Stimulated activated memory B cell treated with anti-CD40 and anti-IgM and Interleukin-4, amounts not matched to agents 10 μg/mL and 1 μg/mL and 100 μg/mL, for 72 hours (primary cell): ENCODE data around the gene CARD19.

Source experiments
- ATAC-seq: fragments of 150-1000 bp; cut with Tn5 transposase; 2 replicates; pipeline ENCODE4 v1.10.0; 2021
- H3K27ac Mint-ChIP-seq: one replicate; pipeline ENCODE4 v1.8.0; 2022; ENCODE audit warnings: mild to moderate bottlenecking, mixed read lengths
- H3K27me3 Mint-ChIP-seq: one replicate; pipeline ENCODE4 v1.8.0; 2022; ENCODE audit warnings: mixed read lengths
- H3K36me3 Mint-ChIP-seq: one replicate; pipeline ENCODE4 v1.8.0; 2022; ENCODE audit warnings: mixed read lengths
- H3K4me1 Mint-ChIP-seq: one replicate; pipeline ENCODE4 v1.8.0; 2022; ENCODE audit warnings: mixed read lengths
- H3K4me3 Mint-ChIP-seq: one replicate; pipeline ENCODE4 v1.8.0; 2022; ENCODE audit warnings: mild to moderate bottlenecking, moderate library complexity, mixed read lengths
- H3K9me3 Mint-ChIP-seq: one replicate; pipeline ENCODE4 v1.8.0; 2022; ENCODE audit warnings: mixed read lengths

The CARD19 gene

DNA sequence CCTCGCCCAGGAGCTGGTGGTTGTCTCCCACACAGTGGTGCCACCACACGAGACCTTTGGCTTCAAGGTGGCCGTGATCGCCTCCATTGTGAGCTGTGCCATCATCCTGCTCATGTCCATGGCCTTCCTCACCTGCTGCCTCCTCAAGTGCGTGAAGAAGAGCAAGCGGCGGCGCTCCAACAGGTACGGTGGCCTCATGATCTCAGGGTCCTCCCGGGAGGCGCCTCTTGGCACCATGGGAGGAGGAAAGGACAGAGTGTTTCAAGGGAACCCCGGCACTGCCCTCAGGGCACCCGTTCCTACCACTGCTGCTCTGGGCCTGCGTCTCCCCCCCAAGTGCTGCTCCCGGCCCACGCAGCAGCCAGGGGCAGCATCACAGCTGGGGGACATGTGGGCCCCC is 18.2 kb upstream of the CARD19 start:
- H3K4me1 Mint-ChIP-seq = peaks cover 7% of the 10 kb centered on the region

DNA sequence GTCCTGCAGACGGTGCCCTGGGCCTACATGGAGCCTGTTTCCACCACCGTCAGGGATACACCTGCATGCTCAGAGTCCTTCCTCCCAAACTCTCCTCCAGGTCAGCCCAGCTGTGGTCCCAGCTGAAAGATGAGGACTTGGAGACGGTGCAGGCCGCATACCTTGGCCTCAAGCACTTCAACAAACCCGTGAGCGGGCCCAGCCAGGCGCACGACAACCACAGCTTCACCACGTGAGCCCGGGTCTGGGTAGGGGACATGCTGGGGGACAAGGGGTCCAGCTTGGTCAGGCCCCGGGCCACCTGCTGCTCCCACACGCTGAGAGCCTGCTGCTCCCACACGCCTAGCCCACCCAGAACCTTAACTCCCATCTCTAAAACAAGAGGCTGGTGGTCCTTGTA is 16.6 kb upstream of the CARD19 start:
- ATAC-seq = no peak
- peaks cover 7% of the 10 kb centered on the region for H3K4me1 Mint-ChIP-seq
- H3K36me3 Mint-ChIP-seq = peaks cover 34% of the 10 kb centered on the region
- H3K9me3 Mint-ChIP-seq = no peaks in the 10 kb centered on the region
- no peak overlapping the region for H3K27ac Mint-ChIP-seq
- H3K4me3 Mint-ChIP-seq = no peak overlapping the region
- no peaks in the 10 kb centered on the region for H3K27me3 Mint-ChIP-seq

More for the DNA sequence above, 18.2 kb upstream of the CARD19 start:
- H3K4me3 Mint-ChIP-seq = no peak overlapping the region
- H3K36me3 Mint-ChIP-seq = peaks cover 27% of the 10 kb centered on the region
- no peaks in the 10 kb centered on the region for H3K27me3 Mint-ChIP-seq
- no peak for ATAC-seq
- no peak overlapping the region for H3K27ac Mint-ChIP-seq
- H3K9me3 Mint-ChIP-seq = no peaks in the 10 kb centered on the region

DNA sequence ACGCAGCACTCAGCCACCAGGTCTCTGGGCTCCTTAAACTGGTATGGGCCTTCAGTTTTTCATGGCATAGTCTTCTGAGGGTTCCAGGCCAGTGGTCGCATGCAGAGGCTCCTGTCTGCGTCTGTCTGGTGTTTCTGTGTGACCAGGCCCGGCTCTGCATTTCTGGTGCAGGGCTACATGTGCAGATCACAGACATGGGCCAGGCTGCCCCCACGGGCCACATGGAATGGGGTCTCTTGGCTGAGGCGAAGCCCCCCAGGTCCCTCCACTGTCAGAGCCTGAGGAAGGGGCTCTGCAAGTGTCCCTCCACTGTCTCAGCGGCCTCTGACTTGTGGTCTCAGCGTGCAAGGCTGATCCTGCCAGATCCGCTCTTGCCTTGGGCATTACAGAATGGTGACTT is 15.6 kb upstream of the CARD19 start:
- ATAC-seq = no peak
- H3K4me3 Mint-ChIP-seq = no peak overlapping the region
- no peak overlapping the region for H3K27ac Mint-ChIP-seq
- H3K4me1 Mint-ChIP-seq = peaks cover under 1% of the 10 kb centered on the region
- peaks cover 37% of the 10 kb centered on the region for H3K36me3 Mint-ChIP-seq
- H3K9me3 Mint-ChIP-seq = no peaks in the 10 kb centered on the region
- H3K27me3 Mint-ChIP-seq = no peaks in the 10 kb centered on the region

- ATAC-seq = no peak
- no peaks in the 10 kb centered on the region for H3K9me3 Mint-ChIP-seq
- H3K36me3 Mint-ChIP-seq = peaks cover 43% of the 10 kb centered on the region
- H3K27ac Mint-ChIP-seq = no peak overlapping the region
- H3K4me3 Mint-ChIP-seq = no peak overlapping the region
- no peaks in the 10 kb centered on the region for H3K27me3 Mint-ChIP-seq
- no peaks in the 10 kb centered on the region for H3K4me1 Mint-ChIP-seq
Observed at GRCh38 chr9:93081081-93081529, 14.9 kb upstream of the CARD19 start.

DNA sequence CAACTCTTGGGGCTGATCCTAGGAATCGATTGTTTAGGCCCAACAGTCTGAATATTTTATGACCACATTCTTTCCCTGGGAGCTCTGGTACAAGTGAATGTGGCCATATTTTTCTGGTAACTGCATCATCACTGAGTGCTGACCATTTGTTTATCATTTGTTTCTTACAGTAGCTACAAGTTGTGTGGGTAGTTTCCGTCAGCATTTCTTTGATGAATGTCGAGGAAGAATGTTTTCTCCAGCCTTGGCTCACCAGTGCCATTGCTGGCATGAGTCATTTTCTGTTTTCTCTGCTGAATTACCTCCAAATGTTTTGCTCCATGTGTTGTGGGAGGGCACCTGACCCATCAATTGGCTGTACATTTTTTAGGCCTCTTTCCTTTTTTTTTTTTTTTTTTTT is 14.1 kb upstream of the CARD19 start:
- no peak overlapping the region for H3K27ac Mint-ChIP-seq
- H3K36me3 Mint-ChIP-seq = peaks cover 49% of the 10 kb centered on the region
- no peak overlapping the region for H3K4me3 Mint-ChIP-seq
- no peak for ATAC-seq
- H3K9me3 Mint-ChIP-seq = no peaks in the 10 kb centered on the region
- H3K27me3 Mint-ChIP-seq = no peaks in the 10 kb centered on the region
- H3K4me1 Mint-ChIP-seq = no peaks in the 10 kb centered on the region

DNA sequence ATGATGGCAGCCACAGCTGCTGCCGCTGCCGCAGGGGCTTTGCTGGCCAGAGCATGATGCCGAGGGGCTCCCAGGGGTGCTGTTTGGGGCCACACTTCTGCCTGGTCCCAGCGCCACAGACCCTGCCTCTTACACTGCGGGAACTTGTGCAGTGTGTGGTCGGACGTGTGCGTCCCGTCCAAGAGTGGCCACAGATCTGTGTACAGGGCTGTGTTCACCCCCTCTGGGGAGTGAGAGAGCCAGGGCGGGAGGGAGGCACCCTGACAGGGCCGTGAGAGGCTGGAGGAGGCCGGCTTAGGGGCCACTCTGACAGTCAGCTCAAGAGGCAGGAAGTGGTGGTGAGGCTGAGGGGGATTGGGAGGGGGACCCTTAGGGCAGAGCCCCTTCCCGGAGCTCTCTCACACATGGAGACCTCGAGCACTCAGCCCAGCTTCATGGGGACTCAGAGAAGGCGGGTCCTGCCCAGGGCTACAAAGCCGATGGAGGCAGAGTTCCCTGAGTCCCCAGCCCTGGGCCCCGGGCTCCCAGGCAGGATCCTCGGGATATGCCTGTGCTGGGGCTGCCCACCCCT is 13.1 kb upstream of the CARD19 start:
- H3K4me1 Mint-ChIP-seq = no peaks in the 10 kb centered on the region
- ATAC-seq = no peak
- peak overlapping the region; percentile 63 for H3K27ac Mint-ChIP-seq
- H3K4me3 Mint-ChIP-seq = no peak overlapping the region
- peaks cover 49% of the 10 kb centered on the region for H3K36me3 Mint-ChIP-seq
- H3K27me3 Mint-ChIP-seq = no peaks in the 10 kb centered on the region
- no peaks in the 10 kb centered on the region for H3K9me3 Mint-ChIP-seq

DNA sequence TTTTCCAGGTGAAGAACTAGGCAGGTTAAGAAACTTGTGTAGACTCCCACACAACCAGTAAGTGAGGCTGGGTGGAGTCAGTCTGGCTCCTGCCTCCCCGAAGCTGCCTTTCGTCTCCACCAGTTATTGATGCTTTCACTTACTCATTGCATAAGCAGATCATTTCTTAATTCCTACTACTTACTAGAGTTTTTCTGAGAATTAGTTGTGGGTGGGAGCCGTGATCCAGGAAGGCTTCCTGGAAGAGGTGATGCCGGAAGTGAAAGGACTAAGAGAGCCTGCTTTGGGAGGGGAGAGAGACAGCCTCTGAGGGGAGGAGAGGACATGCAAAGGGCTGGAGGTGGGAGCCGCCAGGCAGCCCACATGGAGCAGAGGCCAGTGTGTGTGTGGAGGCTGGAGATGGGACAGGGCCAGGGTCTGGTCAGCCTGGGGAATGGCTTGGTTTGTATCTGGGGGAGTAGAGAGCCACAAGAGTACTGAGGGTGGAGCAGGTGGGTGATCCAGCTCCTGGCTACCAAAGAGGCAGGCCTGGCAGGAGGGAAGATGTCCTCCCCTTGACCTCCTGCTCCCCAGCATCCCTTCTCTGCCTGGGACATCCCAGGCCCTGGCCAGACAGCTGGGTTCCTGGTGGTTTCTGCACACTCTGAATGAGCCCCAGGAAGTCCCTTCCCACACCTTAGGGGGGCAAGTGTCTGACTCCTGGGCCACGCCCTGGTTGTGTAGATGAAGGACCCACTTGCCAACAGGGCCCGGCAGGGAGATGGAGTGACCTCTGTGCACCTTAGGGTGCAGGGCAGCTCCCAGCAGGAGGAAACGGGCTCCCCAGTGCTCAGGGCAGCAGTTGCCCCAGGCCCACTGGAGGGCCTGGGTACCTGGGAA is 12.2 kb upstream of the CARD19 start:
- H3K36me3 Mint-ChIP-seq = peaks cover 53% of the 10 kb centered on the region
- peak overlapping the region; percentile 63 for H3K27ac Mint-ChIP-seq
- no peaks in the 10 kb centered on the region for H3K27me3 Mint-ChIP-seq
- H3K4me3 Mint-ChIP-seq = no peak overlapping the region
- H3K9me3 Mint-ChIP-seq = no peaks in the 10 kb centered on the region
- H3K4me1 Mint-ChIP-seq = no peaks in the 10 kb centered on the region
- ATAC-seq = no peak

- no peak overlapping the region for H3K27ac Mint-ChIP-seq
- H3K36me3 Mint-ChIP-seq = peaks cover 51% of the 10 kb centered on the region
- no peaks in the 10 kb centered on the region for H3K4me1 Mint-ChIP-seq
- no peaks in the 10 kb centered on the region for H3K27me3 Mint-ChIP-seq
- H3K9me3 Mint-ChIP-seq = no peaks in the 10 kb centered on the region
- ATAC-seq = no peak
- H3K4me3 Mint-ChIP-seq = no peak overlapping the region
Observed at GRCh38 chr9:93084471-93084881, 11.5 kb upstream of the CARD19 start.

DNA sequence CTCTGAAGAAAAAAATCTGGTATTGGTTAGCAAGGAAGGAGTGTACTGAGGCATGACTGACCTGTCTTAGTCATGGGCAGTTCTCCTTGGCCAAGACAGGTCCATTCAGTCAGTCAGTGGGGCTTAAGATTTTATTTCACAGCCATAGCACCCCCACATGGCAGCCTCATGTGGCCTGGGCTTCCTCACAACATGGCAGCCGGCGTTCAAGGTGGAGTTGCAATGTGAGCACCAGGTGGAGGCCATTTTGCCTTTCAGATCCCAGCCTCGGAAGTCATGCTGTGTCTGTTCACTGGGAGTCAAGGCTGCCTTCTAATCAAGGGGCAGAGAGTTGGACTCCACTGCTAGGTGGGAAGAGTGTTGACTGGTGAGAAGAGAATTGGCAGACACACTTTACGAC is 10.3 kb upstream of the CARD19 start:
- Mint-ChIP-seq H3K4me1 (peaks cover 11% of the 10 kb centered on the region), H3K27me3 (no peaks in the 10 kb centered on the region), H3K27ac (no peak overlapping the region), H3K4me3 (no peak overlapping the region), H3K36me3 (peaks cover 42% of the 10 kb centered on the region), H3K9me3 (no peaks in the 10 kb centered on the region)
- no peak for ATAC-seq

DNA sequence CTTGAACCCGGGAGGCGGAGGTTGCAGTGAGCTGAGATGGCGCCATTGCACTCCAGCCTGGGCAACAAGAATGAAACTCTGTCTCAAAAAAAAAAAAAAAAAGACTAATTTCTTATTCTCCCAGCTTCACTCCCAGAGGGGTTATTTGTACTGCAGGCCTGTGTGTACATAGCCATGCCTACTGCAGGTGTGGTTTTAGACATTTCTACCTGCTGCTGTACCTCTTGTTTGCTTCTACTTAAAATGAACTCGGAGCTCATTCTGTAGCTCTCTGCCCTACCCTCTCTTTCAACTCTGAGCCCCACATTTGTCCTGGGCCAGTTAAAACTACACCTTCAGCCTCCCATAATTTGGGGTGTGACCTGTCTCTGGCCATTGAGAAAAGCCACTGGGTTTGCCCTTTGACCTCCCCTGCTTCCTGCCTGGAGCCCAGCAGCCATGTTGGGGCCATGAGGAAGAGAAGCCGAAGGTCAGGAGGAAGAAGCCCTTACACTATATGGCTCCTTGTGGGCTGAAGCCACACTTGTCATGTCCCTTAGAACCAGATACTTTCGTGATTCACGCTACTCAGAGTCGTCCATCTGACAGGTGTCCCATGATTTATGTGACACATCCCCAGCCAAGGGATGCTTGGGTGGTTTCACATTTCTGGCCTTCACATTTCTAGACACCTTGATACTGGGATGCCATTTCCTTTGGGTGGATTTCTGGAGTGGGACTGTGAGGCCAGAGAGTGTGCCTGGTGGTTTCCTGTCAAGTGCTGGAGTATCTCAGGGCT is 9.4 kb upstream of the CARD19 start:
- H3K9me3 Mint-ChIP-seq = peaks cover 3% of the 10 kb centered on the region
- H3K27ac Mint-ChIP-seq = no peak overlapping the region
- no peaks in the 10 kb centered on the region for H3K27me3 Mint-ChIP-seq
- ATAC-seq = no peak
- H3K36me3 Mint-ChIP-seq = peaks cover 41% of the 10 kb centered on the region
- H3K4me1 Mint-ChIP-seq = peaks cover 19% of the 10 kb centered on the region
- no peak overlapping the region for H3K4me3 Mint-ChIP-seq

- Mint-ChIP-seq H3K27ac (peak overlapping the region; percentile 56), H3K4me1 (peaks cover 34% of the 10 kb centered on the region)
Observed at GRCh38 chr9:93087971-93088655, 7.9 kb upstream of the CARD19 start.

DNA sequence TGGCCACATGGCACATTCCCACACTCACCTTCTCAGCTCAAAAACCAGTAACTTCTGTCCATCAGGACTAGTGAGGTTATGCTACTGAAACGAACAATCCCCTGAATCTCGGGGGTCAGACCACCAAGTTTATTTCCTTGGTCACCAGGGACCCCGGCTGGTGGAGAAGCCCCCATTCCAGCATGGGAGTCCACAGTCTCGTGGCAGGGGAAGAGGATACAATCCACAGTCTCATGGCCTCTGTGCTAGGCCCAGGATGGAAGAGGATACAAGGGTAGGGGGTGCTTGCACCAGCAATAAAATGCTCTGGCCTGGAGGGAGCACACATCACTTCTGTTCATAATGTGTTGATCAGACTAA is 7.4 kb upstream of the CARD19 start:
- peaks cover 7% of the 10 kb centered on the region for H3K9me3 Mint-ChIP-seq
- ATAC-seq = no peak
- H3K4me3 Mint-ChIP-seq = no peak overlapping the region
- H3K4me1 Mint-ChIP-seq = peaks cover 39% of the 10 kb centered on the region
- no peaks in the 10 kb centered on the region for H3K27me3 Mint-ChIP-seq
- H3K27ac Mint-ChIP-seq = peak overlapping the region; percentile 56
- H3K36me3 Mint-ChIP-seq = peaks cover 38% of the 10 kb centered on the region

More at GRCh38 chr9:93087971-93088655, 7.9 kb upstream of the CARD19 start:
- Mint-ChIP-seq H3K9me3 (peaks cover 7% of the 10 kb centered on the region), H3K27me3 (no peaks in the 10 kb centered on the region), H3K36me3 (peaks cover 41% of the 10 kb centered on the region), H3K4me3 (no peak overlapping the region)
- ATAC-seq = no peak

- no peak overlapping the region for H3K4me3 Mint-ChIP-seq
- H3K27ac Mint-ChIP-seq = peak overlapping the region; percentile 56
- no peaks in the 10 kb centered on the region for H3K27me3 Mint-ChIP-seq
- peaks cover 7% of the 10 kb centered on the region for H3K9me3 Mint-ChIP-seq
- H3K4me1 Mint-ChIP-seq = peaks cover 43% of the 10 kb centered on the region
- H3K36me3 Mint-ChIP-seq = peaks cover 34% of the 10 kb centered on the region
- ATAC-seq = no peak
Observed at GRCh38 chr9:93089024-93089423, 7.0 kb upstream of the CARD19 start.

GRCh38 chr9:93089481-93089991 is 6.5 kb upstream of the CARD19 start:
- H3K36me3 Mint-ChIP-seq = peaks cover 34% of the 10 kb centered on the region
- peaks cover 7% of the 10 kb centered on the region for H3K9me3 Mint-ChIP-seq
- H3K4me3 Mint-ChIP-seq = no peak overlapping the region
- no peak for ATAC-seq
- no peaks in the 10 kb centered on the region for H3K27me3 Mint-ChIP-seq
- H3K27ac Mint-ChIP-seq = peak overlapping the region; percentile 31
- peaks cover 48% of the 10 kb centered on the region for H3K4me1 Mint-ChIP-seq
